Hippocampal formation (tissue), 2 donors: ENCODE results near the gene NSG1.
"Not testable (repeated sequence)": the region's sequence is repeated elsewhere in the genome, so short reads cannot be mapped to it uniquely, and the experiment has no call there.

Experiments
- DNase-seq, 2 donors: peaks; one replicate each; lab custom pipeline; 2025; lab: John Stamatoyannopoulos, UW

The NSG1 gene, protein sequence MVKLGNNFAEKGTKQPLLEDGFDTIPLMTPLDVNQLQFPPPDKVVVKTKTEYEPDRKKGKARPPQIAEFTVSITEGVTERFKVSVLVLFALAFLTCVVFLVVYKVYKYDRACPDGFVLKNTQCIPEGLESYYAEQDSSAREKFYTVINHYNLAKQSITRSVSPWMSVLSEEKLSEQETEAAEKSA

DNA sequence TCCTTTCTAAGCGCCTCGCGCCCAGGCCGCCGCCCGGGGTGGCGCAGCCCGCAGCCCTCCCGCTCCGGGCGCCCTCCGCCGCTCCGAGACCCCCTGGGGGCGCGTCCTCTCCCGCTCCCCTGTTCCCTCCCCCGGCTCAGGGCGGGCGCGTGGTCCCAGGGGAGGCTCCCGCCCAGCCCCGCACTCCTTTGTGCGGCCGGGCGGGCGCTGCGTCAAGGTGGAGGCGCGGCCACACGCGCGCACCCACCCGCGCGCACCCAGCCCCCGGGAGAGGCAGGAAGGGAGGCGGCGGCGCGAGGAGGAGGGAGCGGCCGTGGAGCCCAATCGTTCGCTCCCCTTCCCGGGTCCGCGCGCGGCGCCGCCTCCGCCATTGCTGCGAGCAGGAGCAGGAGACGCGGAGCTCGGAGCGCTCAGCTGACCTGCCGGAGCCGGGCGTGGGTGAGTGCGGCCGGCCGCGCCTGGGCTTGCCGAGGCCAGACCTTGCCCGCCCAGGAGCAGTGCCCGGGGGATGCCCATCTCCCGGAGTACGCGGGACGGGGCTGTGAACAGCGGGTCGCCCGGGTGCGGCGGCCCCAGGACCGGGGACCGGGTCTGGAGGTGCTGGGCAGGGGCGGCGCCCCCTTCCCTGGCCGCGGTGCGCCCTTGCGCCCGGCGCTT, at the start of gene NSG1:
NSG1 (plus strand) TSS at position 367 of the 657 bp plus-strand sequence. CDS start 528 bp downstream, outside the sequence.
- DNase-seq = no peak

DNA sequence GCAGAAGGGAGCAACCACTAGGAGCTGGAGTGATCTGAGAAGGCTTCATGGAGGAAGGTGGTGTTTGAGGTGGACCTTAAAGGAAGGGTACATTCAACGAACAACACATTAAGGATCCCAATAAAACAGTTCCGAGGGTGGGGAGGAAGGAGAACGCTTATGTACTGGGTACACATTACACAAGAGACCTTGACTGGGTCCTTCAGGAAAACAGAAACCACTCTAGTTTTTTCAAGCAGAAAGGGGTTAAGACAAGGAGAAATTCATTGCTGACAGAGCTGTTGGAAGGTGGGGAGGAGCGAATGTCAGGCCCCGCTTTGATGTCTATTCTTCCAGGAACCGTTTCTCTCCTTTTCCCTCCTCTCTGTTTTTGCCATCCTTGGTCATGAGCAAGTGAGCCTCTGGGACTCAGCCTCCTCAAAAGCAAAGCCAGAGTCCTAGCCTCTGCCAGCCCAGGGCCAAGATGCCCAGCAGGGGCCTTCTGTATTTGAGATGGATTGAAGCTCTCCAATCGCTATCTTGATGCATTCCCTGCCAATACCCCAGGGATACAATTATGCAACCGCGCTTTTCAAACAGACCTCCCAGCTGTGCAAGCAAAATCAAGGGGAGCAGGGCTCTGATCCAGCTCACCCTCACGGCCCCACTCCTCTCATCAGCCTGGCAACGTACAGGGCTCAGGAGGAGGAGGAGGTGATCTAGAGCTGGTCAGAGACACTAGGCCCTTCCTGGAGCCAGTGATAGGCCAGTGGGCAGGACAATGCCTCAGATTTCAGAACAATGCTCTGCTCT, 48.5 kb upstream of the NSG1 start:
- DNase-seq = no peak

DNA sequence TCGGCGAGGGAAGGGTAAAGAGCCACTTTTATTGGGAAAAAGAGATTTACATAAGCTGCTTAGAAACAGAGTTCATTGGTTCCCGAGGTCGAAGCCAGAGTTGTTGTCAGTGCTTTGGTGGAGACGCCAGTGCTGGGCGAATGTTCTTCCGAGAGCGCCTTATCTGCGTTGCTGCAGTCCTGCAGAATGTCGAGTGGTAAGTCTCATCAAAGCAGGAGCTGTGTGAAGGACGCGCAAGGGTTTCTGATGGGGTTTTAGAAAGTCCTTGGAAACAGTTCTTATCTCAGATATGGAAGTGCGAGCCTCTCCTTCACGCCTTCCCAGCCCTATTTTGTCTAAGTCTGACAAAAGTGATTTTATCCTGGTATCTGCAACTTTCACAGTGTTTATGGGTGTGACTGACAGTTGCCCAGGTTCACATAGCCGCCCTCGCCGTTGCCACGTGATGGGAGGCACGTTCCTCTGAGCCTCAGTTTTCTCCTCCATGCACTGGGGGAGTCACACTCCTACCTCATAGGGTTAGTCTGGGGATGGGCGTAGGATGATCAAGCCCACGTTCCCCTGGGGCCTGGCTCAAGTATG, 47.3 kb upstream of the NSG1 start:
- no peak for DNase-seq

DNA sequence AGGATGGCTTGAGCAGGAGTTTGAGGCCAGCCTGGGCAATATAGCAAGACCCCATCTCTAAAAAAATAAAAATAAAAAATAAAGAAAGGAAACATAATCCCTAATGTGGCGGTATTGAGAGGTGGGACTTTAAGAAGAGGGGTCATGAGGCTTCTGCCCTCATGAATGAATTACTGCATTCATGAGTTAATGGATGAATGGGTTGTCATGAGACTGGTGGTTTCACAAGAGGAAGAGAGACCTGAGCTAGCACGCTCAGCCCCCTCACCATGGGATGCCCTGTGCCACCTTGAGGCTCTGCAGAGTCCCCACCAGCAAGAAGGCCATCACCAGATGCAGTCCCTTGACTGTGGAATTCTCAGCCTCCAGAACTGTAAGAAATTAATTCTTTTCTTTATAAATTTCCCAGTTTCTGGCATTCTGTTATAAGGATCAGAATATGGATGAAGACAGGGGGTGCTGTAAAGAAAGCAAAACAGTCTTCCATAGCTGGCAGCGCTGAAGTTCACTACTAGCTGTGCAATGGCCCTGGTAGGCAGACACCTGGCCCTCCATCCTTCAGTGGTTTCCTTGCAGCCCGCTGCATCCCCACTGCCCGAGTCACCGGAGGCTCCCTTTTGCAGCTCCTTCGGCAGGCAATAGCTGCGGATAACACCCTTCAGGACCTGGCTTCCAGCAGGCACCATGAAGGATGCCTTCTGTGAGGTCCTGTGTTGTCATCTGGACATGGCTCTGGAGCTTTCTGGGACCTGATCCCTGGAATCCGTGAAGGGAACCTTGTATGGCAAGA, 44.8 kb upstream of the NSG1 start:
- DNase-seq = no peak

DNA sequence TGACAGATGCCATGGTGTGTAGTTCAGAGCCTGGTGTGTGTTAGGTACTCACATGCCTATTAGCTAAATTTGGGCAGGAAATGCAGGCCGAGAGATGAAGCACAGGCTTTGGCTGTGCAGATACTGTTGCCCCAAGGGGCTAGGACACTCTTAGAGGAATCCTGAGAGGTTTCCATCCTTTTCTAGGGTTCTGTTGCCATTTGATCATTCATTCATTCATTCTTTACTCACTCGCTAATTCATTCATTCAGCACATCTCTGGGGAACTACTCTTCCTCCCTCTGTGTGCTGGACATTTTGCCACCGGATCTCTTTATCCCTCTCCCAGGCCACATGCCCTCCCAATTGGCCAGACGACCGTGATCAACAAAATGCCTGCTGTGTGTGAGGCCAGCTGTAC, 43.9 kb upstream of the NSG1 start:
- no peak for DNase-seq

DNA sequence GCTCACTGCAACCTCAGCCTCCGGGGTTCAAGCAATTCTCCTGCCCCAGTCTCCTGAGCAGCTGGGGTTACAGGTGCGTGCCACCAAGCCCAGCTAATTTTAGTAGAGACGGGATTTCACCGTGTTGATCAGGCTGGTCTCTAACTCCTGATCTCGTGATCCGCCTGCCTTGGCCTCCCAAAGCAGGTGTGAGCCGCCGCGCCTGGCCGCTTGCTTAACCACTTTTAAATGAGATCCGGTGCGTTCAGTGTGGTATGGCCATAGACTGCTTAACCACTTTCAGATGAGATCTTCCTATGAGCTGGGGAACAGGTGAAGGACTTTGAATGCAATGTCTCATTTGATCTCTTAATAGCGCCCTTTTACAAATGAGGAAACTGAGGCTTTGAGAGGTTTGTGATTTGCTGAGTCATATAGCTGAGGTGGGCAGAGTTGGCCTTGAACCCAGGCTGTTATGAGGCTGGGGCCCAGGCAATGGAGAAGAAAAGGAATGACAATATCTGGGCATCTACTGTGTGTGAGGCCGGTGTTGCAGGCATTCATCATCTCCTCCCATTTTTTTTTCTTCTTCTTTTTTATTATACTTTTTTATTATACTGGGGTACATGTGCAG, 41.9 kb upstream of the NSG1 start:
- DNase-seq = no peak

DNA sequence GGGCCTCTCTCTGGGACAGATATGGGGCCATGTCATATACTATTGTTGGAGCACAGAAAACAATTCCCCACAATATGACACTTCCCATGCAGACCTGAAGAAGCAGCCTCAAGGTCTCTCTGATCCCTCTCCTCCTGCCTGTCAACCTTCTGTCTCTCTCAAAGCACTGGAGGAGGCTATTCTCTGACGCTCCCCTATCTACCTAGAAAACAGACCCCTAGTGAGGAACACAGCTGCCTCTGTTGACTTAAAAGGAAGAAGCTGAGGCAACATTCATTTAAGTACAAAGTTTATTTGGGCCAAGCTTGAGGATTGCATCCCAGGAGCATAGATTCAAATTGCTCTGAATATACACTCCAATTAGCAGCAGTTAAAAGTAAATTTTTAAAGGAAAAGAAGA, 39.3 kb upstream of the NSG1 start:
- no peak for DNase-seq

DNA sequence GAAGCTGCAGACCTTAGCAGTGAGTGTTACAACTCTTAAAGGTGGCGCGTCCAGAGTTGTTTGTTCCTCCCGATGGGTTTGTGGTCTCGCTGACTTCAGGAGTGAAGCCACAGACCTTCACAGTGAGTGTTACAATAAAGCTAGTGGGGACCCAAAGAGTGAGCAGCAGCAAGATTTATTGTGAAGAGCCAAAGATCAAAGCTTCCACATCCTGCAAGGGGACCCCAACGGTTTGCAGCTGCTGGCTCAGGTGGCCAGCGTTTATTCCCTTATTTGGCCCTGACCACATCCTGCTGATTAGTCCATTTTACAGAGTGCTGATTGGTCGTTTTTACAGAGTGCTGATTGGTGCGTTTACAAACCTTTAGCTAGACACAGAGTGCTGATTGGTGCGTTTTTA, 38.3 kb upstream of the NSG1 start:
- DNase-seq = not testable (repeated sequence)

DNA sequence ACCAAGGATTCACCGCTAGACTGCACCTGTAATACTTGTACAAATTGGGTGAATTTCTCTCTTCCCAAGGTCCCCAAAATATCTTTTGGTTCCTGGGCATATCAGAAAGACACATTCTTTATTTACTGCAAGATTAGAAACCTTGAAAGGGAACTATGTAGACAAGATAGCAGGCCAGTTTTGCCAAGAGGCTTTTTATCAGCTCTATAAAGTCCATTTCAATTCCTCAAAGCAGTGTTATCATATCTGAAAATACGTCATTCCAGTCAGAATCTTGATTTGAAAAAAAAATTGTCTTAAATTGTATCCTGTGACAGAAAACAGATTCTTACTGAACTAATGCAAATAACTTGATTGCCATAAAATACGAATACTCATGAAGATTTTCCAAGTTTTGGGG, 37.0 kb upstream of the NSG1 start:
- no peak for DNase-seq

DNA sequence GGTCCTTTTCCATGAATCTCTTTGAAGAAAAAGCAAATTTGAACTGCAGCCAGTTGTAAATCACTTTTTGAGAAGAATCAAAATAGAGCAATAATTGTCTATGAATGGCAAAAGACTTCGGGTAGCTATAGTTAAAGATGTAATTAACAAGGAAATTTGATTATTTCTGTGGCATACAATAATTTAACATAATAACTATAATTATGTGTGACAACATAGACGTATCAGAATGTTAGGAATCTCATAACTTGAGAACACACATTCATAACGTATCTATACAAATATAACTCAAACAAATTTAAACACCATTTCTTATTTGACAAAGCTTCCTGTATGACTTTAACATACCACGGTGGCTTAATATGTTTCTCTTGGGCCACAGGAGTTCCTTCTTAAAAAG, 36.0 kb upstream of the NSG1 start:
- no peak for DNase-seq

DNA sequence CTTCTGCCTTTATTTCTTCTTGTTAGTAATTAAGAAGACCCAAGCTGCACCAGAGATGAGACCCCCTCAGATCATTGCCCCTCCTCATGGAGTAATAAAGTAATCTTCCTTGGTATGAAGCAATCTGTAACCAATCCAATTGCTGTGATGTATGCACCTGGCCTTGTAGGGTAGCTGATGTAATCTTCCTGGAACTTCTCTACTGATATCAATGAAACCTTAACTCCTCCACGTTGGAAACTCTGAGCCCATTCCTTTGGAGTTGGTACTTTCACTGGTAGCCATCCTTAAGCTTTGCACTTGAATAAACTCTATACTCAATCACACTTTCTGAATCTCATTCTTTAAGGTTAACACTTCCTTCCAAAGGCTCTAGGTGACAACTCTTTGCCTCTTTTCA, 31.6 kb upstream of the NSG1 start:
- DNase-seq = no peak

DNA sequence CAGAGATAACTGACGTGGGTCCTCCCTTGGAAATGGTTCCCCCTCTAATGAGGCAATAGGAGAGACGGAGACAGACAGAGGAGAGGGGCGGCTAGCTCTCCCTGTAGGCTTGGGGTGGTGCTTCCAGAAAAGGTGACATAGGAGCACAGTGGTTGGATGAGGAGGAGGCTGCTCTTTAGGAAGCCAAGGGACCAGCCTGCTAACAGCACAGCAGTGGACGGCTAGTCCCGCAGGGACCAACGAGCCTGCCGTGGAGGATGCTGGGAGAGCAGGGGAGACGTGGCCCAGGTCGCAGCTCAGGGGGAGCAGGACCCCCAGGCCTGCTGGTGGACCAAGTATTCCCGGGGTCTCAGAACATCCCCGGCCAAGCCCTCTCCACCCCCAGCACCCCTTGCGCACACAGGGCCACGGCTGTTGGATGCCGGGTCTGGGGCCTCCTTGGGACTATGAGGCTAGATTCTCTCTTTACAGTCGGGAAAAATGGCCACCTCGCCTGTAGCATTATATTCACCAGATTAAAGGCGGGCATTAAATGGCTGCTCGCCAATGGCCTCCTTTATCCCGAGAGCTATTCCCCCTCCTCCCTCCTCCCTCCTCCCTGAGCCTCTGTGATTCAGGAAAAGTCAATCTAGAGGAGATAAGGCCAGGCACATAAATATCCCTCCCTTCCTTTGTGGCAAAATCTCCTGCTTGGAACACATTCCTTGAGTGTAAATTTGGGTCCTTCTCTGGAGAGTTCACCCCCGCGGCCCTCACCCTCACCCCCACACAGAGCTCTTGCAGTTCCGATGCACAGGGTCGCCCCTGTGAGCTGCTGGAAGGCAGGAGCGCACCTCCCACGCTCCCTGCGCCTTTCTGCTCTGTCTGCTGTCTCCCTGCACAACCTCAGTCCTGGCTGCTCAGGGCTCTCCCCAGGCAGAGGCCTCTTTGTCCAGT, 30.5 kb upstream of the NSG1 start:
- DNase-seq = no peak

DNA sequence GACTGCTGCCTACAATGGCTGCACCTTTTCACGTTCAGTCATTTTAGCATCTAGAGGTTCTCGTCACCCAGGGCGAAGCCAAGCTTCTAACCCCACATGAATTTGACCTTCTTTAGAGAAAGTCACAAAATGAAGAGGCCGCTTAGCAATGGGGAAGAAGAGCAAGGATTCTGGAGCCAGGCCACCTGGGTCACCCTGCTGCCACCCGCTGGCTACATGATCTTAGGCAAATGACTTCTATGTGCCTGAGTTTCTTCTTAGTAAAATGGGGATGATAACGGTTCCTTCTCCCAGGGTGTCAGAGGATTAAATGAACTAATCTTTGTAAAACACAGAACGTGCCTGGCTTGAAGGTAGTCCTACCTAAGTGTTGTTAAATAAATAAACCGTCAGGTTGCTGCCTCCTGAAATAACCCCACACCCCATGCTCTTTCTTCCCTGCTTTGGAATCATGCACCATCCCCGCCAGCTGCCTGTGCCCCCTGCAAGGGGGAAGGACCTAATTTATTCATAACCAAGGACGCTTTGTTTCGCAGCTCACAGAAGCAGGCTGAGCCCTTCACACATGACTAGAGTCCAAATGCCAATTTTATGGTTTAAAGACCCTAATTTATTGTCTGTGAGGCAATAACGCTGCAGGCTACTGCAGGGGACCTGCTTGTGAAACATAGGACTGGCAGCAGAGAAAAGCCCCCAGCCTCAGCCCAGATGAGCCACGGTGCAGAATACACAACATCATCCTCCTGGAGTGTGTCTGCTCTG, 28.6 kb upstream of the NSG1 start:
- no peak for DNase-seq

DNA sequence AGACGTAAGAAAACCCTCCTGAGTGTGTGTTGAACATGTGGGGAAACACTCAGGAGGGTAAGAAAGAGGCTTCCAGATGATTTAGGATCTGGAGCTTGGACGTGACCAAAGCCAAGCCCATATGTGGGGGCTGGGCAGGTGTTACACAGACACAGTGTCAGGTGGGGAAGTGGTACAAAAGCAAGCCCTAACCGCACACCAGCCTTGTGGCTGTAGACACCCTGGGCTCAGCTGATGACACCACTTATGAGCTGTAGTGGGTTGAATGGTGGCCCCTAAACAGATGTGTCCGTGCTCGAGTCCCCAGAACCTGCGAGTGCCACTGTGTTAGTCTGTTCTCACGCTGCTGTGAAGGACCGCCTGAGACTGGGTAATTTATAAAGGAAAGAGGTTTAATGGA, 25.0 kb upstream of the NSG1 start:
- DNase-seq = no peak

DNA sequence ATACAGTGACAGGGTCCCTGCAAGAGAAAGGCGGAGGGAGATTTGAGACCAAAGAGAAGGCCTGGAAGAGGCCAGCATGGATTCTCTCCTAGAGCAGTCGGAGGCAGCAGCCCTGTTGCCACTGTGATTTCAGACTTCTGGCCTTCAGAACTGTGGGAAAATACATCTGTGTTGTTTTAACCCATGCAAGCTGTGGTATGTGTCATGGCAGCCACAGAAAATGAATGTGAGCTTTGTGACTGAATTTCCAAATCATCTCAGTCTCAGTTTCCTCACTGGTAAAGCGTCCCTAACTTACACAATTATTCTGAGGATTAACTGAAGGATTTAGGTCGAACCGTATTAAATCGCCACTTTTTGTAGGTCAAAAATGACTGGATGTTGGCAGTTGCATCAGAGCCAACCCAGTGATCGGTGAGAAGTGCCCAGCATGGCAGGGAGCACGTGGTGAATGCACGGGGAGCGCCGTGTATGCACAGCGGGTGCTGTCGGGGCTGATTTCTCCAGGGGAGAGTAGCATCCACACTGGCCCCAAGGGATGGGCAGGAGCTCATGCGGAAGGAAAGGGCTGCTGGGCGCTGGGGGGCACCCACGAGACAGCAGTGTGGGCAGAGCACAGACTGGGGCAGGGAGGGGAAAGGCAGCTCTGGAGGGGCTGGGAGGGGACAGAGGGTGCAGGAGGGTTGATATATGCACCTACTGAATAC, 23.8 kb upstream of the NSG1 start:
- no peak for DNase-seq

DNA sequence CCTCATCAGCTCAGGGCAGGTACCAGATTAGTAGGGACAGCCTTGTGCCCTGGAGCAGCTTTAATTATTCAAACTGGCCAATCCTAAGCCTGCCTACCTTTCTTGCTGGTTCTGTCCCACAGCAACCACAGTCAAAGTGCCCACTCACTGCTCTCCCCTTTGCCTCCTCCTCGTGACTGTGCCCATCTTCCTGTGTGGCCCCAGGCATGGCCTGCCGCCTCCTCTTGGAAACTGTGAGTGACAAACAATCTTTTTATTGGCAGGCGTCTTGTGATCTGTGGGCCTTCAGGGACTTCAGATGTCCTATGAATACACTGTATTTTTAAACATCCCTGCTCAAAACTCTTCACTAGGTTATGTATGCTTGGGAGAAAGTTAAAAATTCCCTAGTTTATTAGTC, 22.8 kb upstream of the NSG1 start:
- no peak for DNase-seq

DNA sequence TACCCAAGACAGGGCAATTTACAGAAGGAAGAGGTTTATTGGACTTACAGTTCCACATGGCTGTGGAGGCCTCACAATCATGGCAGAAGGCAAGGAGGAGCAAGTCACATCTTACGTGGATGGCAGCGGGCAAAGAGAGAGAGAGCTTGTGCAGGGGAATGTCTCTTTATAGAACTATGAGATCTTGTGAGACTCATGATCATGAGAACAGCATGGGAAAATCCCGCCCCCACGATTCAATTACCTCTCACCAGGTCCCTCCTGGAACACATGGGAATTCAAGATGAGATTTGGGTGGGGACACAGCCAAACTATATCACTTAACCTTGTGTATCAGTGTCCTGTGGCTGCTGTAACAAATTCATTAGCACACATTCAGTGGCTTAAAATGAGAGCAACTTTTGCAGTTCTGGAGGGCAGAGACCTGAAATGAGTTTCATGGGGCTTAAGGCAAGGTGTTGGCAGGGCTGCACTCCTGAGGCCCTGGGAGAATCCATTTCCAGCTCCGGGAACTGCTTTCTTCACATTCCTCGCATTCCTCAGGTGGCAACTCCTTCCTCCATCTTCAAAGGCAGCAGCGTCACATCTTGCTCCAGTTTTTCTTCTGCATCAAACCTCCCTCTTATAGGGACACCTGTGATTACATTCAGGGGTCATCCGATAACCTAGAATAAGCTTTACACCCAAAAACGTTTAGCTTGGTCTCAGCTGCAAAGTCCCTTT, 22.3 kb upstream of the NSG1 start:
- DNase-seq = no peak

DNA sequence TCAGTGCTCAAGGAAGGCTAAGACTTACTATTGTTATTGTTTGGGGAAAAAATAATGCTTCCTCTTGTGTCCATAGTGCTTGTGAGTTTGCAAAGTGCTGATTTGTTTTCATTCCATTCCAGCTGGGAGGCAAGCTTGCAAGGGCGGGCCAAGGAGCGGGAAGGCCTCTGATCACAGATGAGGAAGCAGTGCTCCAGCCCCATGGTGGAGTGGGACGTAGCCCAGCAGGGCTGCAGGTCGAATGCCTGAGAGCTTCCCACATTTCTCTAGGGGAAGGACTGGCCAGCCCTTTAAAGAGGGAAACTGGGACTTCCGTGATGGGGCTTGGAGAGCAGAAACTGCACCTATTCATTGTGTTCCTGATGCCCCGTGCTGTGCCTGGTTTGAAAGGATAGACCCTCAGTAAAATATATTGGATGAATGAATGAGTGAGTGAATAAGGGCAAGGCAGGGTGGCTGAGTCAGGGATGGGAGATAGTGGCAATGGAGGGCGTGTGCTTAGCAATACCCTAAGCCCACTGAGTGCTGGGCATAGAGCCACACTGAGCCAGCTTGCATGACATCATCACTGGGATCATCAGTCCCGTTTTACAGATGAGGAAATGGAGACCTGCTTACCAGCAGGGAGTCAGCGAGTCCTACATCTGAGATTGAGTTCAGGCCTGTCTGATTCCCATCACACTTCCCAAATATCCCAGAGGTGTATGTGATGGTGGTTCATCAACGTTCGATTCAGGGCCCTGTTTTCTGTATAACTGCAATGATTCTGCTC, 17.9 kb upstream of the NSG1 start:
- DNase-seq = no peak
